ENCODE data around the gene MEX3D.

- TF ChIP-seq, protein P1, sequence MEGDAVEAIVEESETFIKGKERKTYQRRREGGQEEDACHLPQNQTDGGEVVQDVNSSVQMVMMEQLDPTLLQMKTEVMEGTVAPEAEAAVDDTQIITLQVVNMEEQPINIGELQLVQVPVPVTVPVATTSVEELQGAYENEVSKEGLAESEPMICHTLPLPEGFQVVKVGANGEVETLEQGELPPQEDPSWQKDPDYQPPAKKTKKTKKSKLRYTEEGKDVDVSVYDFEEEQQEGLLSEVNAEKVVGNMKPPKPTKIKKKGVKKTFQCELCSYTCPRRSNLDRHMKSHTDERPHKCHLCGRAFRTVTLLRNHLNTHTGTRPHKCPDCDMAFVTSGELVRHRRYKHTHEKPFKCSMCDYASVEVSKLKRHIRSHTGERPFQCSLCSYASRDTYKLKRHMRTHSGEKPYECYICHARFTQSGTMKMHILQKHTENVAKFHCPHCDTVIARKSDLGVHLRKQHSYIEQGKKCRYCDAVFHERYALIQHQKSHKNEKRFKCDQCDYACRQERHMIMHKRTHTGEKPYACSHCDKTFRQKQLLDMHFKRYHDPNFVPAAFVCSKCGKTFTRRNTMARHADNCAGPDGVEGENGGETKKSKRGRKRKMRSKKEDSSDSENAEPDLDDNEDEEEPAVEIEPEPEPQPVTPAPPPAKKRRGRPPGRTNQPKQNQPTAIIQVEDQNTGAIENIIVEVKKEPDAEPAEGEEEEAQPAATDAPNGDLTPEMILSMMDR (conservative IDR thresholded peaks at IDR 0.05; ENCODE audit: low read length), result no peak
- no peak for TF ChIP-seq EZH2phosphoT487 (IDR thresholded peaks at IDR 0.05; ENCODE audit: borderline replicate concordance, low read depth, low read length)
Observed at GRCh38 chr19:1575323-1576241, 7.5 kb upstream of the MEX3D start.

Data from OCI-LY7 (cell line).